A549 (cell line): ENCODE results near the gene PLCB3. TPM values are rescaled to one million over a fixed set of nuclear protein-coding genes. Genes with fewer than 3 reads are reported as not detected.

Experiments
- ATAC-seq, 2 experiments: fragments of 200-7000 bp in 1 of 2; fragments of >200 bp in 1 of 2; cut with Nextera tagmentation in 1 of 2; cut with Tn5 transposase in 1 of 2; 3 replicates each; pipeline versions ENCODE4 v1.8.0 to v1.9.1; 2018 to 2020; ENCODE audit warnings: mild to moderate bottlenecking in 1 of 2, moderate library complexity in 1 of 2
- CTCF ChIA-PET: fragments of 300-600 bp; sonication (Branson Sonifier 250); formaldehyde crosslinking; extraction: SDS; loops from one replicate; lab custom pipeline; 2021; ENCODE audit warnings: antibody characterized with exemption, inconsistent platforms; lab: Yijun Ruan, JAX
- POLR2A ChIA-PET: fragments of 350-600 bp; formaldehyde crosslinking; extraction: SDS; loops from one replicate; lab custom pipeline; 2021; ENCODE audit warnings: antibody characterized with exemption, inconsistent platforms; lab: Yijun Ruan, JAX
- DNase-seq, 2 experiments: peaks; one replicate each; pipeline versions ENCODE4 v3.0.0 to v3.0.0-alpha.2; 2011 to 2016; ENCODE audit warnings: low read depth in 1 of 2, low spot score in 1 of 2
- FAIRE-seq: peaks from 2 replicates; lab custom pipeline; 2011; peaks lifted over from hg19 to GRCh38; lab: Jason Lieb, UNC
- H3K27ac ChIP-seq, 2 experiments: fragments of >200 bp; sonication (Bioruptor Twin); formaldehyde crosslinking; 3 replicates each; pipeline ENCODE4 v1.5.1; 2016 to 2017
- H3K4me1 ChIP-seq: fragments of >200 bp; sonication (Bioruptor Twin); formaldehyde crosslinking; 3 replicates; pipeline ENCODE4 v1.6.1; 2016
- H3K4me2 ChIP-seq: fragments of >200 bp; sonication (Bioruptor Twin); formaldehyde crosslinking; 3 replicates; pipeline ENCODE4 v1.6.1; 2016
- H3K4me3 ChIP-seq: fragments of >200 bp; sonication (Bioruptor Twin); formaldehyde crosslinking; 3 replicates; pipeline ENCODE4 v1.5.1; 2016
- H3K9me3 ChIP-seq: fragments of >200 bp; sonication (Bioruptor Twin); formaldehyde crosslinking; 3 replicates; pipeline ENCODE4 v1.6.1; 2016
- CBX8 ChIP-seq: fragments of 200-600 bp; sonication (generic); IDR thresholded peaks from 2 replicates; pipeline ENCODE4 v1.6.1; 2016
- CHD2 ChIP-seq: fragments of 150-350 bp; IDR thresholded peaks from 2 replicates; pipeline ENCODE4 v1.6.1; 2014; ENCODE audit warnings: low read length; ENCODE audit not compliant: partially characterized antibody
- CHD4 ChIP-seq: fragments of 200-600 bp; sonication (generic); IDR thresholded peaks from 2 replicates; pipeline ENCODE4 v1.6.1; 2016; ENCODE audit warnings: antibody characterized with exemption, mild to moderate bottlenecking, borderline replicate concordance
- EHMT2 ChIP-seq: fragments of 200-600 bp; sonication (generic); IDR thresholded peaks from 2 replicates; pipeline ENCODE4 v1.6.1; 2016; ENCODE audit warnings: antibody characterized with exemption, low read depth, mild to moderate bottlenecking, moderate library complexity
- EP300 ChIP-seq, 2 experiments: fragments of >200 bp; sonication (Bioruptor Twin); formaldehyde crosslinking; IDR thresholded peaks; 2 replicates in 1 of 2; 3 replicates in 1 of 2; pipeline ENCODE4 v1.6.1; 2016 to 2017
- HOXB13 ChIP-seq: fragments of 250-450 bp; sonication (Bioruptor Pico); IDR thresholded peaks from 2 replicates; pipeline ENCODE4 v1.5.0; 2020; ENCODE audit warnings: low read depth, mild to moderate bottlenecking, moderate library complexity
- HOXB5 ChIP-seq: fragments of 250-450 bp; sonication (Bioruptor Pico); IDR thresholded peaks from 2 replicates; pipeline ENCODE4 v1.5.0; 2020; ENCODE audit warnings: mild to moderate bottlenecking, moderate library complexity
- JUNB ChIP-seq: fragments of >200 bp; sonication (Bioruptor Twin); formaldehyde crosslinking; IDR thresholded peaks from 2 replicates; pipeline ENCODE4 v1.6.1; 2016
- KDM5A ChIP-seq: fragments of 200-600 bp; sonication (generic); IDR thresholded peaks from 2 replicates; pipeline ENCODE4 v1.6.1; 2016; ENCODE audit warnings: antibody characterized with exemption, mild to moderate bottlenecking
- MAZ ChIP-seq: fragments of 150-350 bp; IDR thresholded peaks from 2 replicates; pipeline ENCODE4 v1.6.1; 2014; ENCODE audit warnings: antibody characterized with exemption, low read depth, low read length, borderline replicate concordance
- MYC ChIP-seq: IDR thresholded peaks from 2 replicates; pipeline ENCODE4 v1.6.1; 2012; ENCODE audit warnings: mild to moderate bottlenecking, inconsistent platforms, low read length, improper control_type of control experiment, borderline replicate concordance
- NFE2L2 ChIP-seq: fragments of 150-350 bp; conservative IDR thresholded peaks from 2 replicates; pipeline ENCODE4 v1.6.1; 2014; ENCODE audit warnings: low read length
- NPAS2 ChIP-seq: fragments of 250-450 bp; sonication (Bioruptor Pico); IDR thresholded peaks from 2 replicates; pipeline ENCODE4 v1.8.0; 2022; ENCODE audit warnings: mild to moderate bottlenecking, moderate library complexity, borderline replicate concordance
- NR3C1 ChIP-seq: fragments of >200 bp; sonication (Bioruptor Twin); formaldehyde crosslinking; IDR thresholded peaks from 3 replicates; pipeline ENCODE4 v1.6.1; 2017
- PHF8 ChIP-seq: fragments of 200-600 bp; sonication (generic); IDR thresholded peaks from 2 replicates; pipeline ENCODE4 v1.6.1; 2016; ENCODE audit warnings: low read depth, mild to moderate bottlenecking, antibody characterized with exemption, moderate library complexity, borderline replicate concordance
- POLR2A ChIP-seq: IDR thresholded peaks from 2 replicates; pipeline ENCODE4 v1.6.1; 2012; ENCODE audit warnings: mild to moderate bottlenecking, low read length
- RAD21 ChIP-seq, 2 experiments: fragments of >200 bp in 1 of 2; sonication (Bioruptor Twin) in 1 of 2; formaldehyde crosslinking in 1 of 2; IDR thresholded peaks in 1 of 2; conservative IDR thresholded peaks in 1 of 2; 2 replicates in 1 of 2; 3 replicates in 1 of 2; pipeline ENCODE4 v1.6.1; 2012 to 2018; ENCODE audit warnings: inconsistent platforms in 1 of 2
- RCOR1 ChIP-seq: fragments of 150-350 bp; IDR thresholded peaks from 2 replicates; pipeline ENCODE4 v1.6.1; 2014; ENCODE audit warnings: antibody characterized with exemption, low read length, low read depth
- SMC3 ChIP-seq: fragments of >200 bp; sonication (Bioruptor Twin); formaldehyde crosslinking; IDR thresholded peaks from 3 replicates; pipeline ENCODE4 v1.6.1; 2018; ENCODE audit warnings: inconsistent platforms
- TFCP2L1 ChIP-seq: fragments of 250-450 bp; sonication (Bioruptor Pico); IDR thresholded peaks from 2 replicates; pipeline ENCODE4 v1.5.0; 2021; ENCODE audit warnings: mild to moderate bottlenecking
- ZNF302 ChIP-seq: fragments of 250-450 bp; sonication (Bioruptor Pico); IDR thresholded peaks from 2 replicates; pipeline ENCODE4 v1.9.0; 2021; ENCODE audit warnings: inconsistent platforms, mild to moderate bottlenecking, moderate library complexity
- ZSCAN20 ChIP-seq: fragments of 250-450 bp; sonication (Bioruptor Pico); IDR thresholded peaks from 2 replicates; pipeline ENCODE4 v1.8.0; 2022; ENCODE audit warnings: mild to moderate bottlenecking, moderate library complexity
- WGBS: methylation state at CpG from one replicate; pipeline ENCODE4 v1.1.6; 2017; ENCODE audit errors: missing lambda C conversion rate; 5-methylcytosine and 5-hydroxymethylcytosine counted together
- polyA plus RNA-seq, 4 experiments: library from polyadenylated mRNA; depleted of rRNA in 3 of 4; stranded (reverse); fragments of >200 nt; fragmentation: RNase III in 1 of 4; extraction: RNeasy Plus Mini Kit Qiagen cat#74134 plus additional on column Dnase treatment in 1 of 4; gene quantifications; 2 replicates in 3 of 4; 3 replicates in 1 of 4; pipeline ENCODE4 v1.2.3, GENCODE V29; 2011 to 2017
- TF ChIP-seq, protein P1 (sequence below): fragments of 450-650 bp; IDR thresholded peaks from 2 replicates; pipeline ENCODE4 v1.6.1; 2014; ENCODE audit warnings: antibody characterized with exemption
- TF ChIP-seq, protein P2 (sequence below): fragments of 250-450 bp; sonication (Bioruptor Pico); IDR thresholded peaks from 2 replicates; pipeline ENCODE4 v1.5.0; 2020; ENCODE audit warnings: low read depth, mild to moderate bottlenecking, moderate library complexity
- TF ChIP-seq, protein P3 (sequence below): fragments of >200 bp; sonication (Bioruptor Twin); formaldehyde crosslinking; IDR thresholded peaks from 3 replicates; pipeline ENCODE4 v1.6.1; 2016
- TF ChIP-seq, protein P4 (sequence below): fragments of >200 bp; sonication (Bioruptor Twin); formaldehyde crosslinking; IDR thresholded peaks from 2 replicates; pipeline ENCODE4 v1.6.1; 2016
- TF ChIP-seq, protein P5 (sequence below): IDR thresholded peaks from 2 replicates; pipeline ENCODE4 v1.6.1; 2012
- TF ChIP-seq, protein P6 (sequence below): IDR thresholded peaks from 2 replicates; pipeline ENCODE4 v1.6.1; 2012

The PLCB3 gene
- polyA plus RNA-seq, 2 of the 4 experiments (the other 2 are of a cell fraction), result 8.8 to 21.2 TPM

DNA sequence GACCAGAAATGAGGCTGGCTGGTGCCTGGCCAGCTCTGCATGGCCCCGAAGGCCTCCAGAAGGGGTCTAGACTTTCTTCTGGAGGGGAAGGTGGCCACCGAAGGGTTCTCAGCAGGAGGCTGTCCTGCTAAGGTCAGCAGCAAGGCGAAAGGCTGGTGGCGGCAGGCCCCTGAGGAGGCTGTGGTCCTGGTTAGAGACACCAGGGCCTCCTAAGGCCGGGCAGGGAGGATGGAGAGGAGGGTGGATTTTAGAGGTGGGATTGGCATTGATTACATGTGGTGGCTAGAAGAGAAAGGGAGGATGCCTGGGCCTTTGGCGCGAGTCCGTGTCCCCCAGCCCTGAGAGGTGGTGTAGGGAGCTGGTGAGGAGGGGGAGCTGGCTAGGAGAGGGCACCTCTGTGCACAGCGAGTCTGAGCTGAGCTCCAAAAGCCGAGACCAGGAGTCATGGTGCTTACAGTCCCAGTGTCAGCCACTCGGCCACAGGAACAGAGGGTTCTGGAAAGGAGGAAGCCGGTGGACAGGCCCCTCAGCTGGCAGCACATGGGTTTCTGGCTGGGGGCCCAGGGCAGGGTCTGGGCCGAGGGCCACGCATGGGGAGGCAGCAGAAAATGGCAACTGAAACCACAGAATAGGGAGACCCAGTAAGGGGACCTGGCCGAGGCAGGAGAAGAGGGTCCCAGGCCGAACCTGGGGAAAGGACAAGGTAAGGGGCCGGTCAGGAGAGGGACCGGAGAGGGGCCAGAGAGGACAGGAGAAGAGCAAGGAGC lies 42.4 kb upstream of the PLCB3 start:
- ChIA-PET CTCF (interaction anchor here (0.9 to 20.3 kb wide), 6 partner anchors 11 to 94 kb away, joined by 3 to 254 read pairs (median 20); partner anchors contain the start of genes CATSPERZ, DNAJC4, NUDT22 and PLCB3), POLR2A (interaction anchor here (0.8 kb wide), 1 partner anchor 23 kb away, joined by 3 read pairs; the partner anchor contains the start of gene STIP1)
- 94% methylated on average over 17 of the region's 18 CpGs for WGBS
- Histone ChIP-seq H3K9me3 (no peaks in the 10 kb centered on the region), H3K4me2 (no peak overlapping the region), H3K4me1 (peaks cover 9% of the 10 kb centered on the region; the same call in 1 of the 3 replicates), H3K27ac (no peak overlapping the region), H3K4me3 (no peak overlapping the region)
- FAIRE-seq, result no peak
- DNase-seq, result no peak
- TF ChIP-seq MAZ (no peak), CHD4 (no peak), PHF8 (no peak), TFCP2L1 (CRISPR knock-in tag) (no peak), POLR2A (no peak), MYC (no peak), HOXB13 (CRISPR knock-in tag) (no peak)
- TF ChIP-seq, protein P1, sequence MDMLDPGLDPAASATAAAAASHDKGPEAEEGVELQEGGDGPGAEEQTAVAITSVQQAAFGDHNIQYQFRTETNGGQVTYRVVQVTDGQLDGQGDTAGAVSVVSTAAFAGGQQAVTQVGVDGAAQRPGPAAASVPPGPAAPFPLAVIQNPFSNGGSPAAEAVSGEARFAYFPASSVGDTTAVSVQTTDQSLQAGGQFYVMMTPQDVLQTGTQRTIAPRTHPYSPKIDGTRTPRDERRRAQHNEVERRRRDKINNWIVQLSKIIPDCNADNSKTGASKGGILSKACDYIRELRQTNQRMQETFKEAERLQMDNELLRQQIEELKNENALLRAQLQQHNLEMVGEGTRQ, result no peak
- ATAC-seq, result no peak; a peak in 2 of 6 replicates

DNA sequence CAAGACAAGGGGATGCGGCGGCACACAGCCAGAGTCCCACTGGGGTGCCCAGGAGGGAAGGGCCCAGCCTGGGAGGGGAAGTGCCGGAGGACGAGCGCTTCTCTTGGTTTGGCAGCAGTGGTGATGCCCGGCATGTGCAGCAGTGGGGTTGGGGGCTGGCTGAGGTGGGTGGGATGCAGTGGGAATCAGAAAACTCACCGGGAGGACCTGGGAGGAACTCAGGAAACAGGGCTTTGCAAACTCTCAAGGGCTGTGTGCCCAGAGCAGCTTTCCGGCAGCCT lies 41.8 kb upstream of the PLCB3 start:
- H3K9me3 ChIP-seq, result no peaks in the 10 kb centered on the region

DNA sequence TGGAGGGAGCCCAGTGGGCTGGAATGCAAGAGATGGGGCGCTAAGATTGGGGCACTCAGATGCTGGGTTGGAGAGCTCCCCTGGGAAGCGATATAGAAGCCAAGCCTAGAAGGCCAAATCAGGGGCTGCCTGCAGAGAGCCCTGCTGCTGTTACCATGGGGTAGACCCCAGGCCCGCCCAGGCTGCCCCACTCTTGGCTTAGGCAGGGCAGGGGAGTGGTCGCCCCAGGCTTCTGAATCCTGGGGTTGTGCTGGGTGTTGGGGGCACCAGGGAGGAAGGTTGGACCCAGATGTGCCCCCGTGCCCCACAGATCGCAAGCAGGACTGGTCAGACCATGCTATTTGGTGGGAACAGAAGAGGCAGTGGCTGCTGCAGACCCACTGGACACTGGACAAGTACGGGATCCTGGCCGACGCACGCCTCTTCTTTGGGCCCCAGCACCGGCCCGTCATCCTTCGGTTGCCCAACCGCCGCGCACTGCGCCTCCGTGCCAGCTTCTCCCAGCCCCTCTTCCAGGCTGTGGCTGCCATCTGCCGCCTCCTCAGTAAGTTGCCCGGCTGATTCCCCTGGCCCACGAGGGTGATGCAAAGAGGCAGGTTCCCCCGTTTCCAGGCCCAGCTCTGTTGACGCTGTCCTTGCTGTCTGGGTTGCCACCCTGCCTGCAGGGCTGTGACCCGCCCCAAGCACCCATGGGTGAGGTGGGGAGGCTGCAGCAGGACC lies 40.9 kb upstream of the PLCB3 start:
- ChIA-PET CTCF (interaction anchor here (0.9 to 20.3 kb wide), 7 partner anchors 7 to 92 kb away, joined by 3 to 254 read pairs (median 12); partner anchors contain the start of genes CATSPERZ, DNAJC4, FERMT3 and NUDT22), POLR2A (interaction anchor here (1.3 kb wide), 1 partner anchor 10 kb away, joined by 5 read pairs; no protein-coding TSS in a partner anchor)
- ATAC-seq (peak in 1 of 2 experiments; percentile 4; a peak in 2 of 6 replicates), FAIRE-seq (no peak), DNase-seq (no peak)
- TF ChIP-seq NR3C1 (no peak), EHMT2 (no peak), RAD21 (conservative IDR thresholded peaks at IDR 0.05 in 1 of 2, IDR thresholded peaks at IDR 0.05 in 1 of 2) (no peak), HOXB5 (CRISPR knock-in tag) (no peak)
- TF ChIP-seq, protein P2, sequence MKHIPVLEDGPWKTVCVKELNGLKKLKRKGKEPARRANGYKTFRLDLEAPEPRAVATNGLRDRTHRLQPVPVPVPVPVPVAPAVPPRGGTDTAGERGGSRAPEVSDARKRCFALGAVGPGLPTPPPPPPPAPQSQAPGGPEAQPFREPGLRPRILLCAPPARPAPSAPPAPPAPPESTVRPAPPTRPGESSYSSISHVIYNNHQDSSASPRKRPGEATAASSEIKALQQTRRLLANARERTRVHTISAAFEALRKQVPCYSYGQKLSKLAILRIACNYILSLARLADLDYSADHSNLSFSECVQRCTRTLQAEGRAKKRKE (CRISPR knock-in tag), result no peak
- TF ChIP-seq, protein P3, sequence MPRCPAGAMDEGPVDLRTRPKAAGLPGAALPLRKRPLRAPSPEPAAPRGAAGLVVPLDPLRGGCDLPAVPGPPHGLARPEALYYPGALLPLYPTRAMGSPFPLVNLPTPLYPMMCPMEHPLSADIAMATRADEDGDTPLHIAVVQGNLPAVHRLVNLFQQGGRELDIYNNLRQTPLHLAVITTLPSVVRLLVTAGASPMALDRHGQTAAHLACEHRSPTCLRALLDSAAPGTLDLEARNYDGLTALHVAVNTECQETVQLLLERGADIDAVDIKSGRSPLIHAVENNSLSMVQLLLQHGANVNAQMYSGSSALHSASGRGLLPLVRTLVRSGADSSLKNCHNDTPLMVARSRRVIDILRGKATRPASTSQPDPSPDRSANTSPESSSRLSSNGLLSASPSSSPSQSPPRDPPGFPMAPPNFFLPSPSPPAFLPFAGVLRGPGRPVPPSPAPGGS, result no peak
- Histone ChIP-seq H3K4me2 (no peak overlapping the region), H3K27ac (no peak overlapping the region), H3K4me1 (no peaks in the 10 kb centered on the region), H3K4me3 (no peak overlapping the region), H3K9me3 (no peaks in the 10 kb centered on the region)
- 95% methylated on average over 17 of the region's 24 CpGs for WGBS

More for the DNA sequence above, 41.8 kb upstream of the PLCB3 start:
- FAIRE-seq, result no peak
- TF ChIP-seq, protein P4, sequence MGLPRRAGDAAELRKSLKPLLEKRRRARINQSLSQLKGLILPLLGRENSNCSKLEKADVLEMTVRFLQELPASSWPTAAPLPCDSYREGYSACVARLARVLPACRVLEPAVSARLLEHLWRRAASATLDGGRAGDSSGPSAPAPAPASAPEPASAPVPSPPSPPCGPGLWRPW, result no peak
- TF ChIP-seq ZSCAN20 (CRISPR knock-in tag) (no peak), NFE2L2 (no peak), RCOR1 (no peak), HOXB13 (CRISPR knock-in tag) (no peak), JUNB (no peak), ZNF302 (CRISPR knock-in tag) (no peak), SMC3 (no peak), TFCP2L1 (CRISPR knock-in tag) (no peak), PHF8 (no peak), HOXB5 (CRISPR knock-in tag) (no peak), CHD2 (no peak), KDM5A (no peak), EP300 (IDR thresholded peaks at IDR 0.05) (no peak), CBX8 (no peak), NPAS2 (no peak)
- TF ChIP-seq, protein P5, sequence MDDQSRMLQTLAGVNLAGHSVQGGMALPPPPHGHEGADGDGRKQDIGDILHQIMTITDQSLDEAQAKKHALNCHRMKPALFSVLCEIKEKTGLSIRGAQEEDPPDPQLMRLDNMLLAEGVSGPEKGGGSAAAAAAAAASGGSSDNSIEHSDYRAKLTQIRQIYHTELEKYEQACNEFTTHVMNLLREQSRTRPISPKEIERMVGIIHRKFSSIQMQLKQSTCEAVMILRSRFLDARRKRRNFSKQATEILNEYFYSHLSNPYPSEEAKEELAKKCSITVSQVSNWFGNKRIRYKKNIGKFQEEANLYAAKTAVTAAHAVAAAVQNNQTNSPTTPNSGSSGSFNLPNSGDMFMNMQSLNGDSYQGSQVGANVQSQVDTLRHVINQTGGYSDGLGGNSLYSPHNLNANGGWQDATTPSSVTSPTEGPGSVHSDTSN, result no peak
- TF ChIP-seq, protein P6, sequence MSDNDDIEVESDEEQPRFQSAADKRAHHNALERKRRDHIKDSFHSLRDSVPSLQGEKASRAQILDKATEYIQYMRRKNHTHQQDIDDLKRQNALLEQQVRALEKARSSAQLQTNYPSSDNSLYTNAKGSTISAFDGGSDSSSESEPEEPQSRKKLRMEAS, result no peak
- TF ChIP-seq, all 56 proteins: peak for 0
- no peak for ATAC-seq
- ChIA-PET CTCF (interaction anchor here (0.9 to 20.3 kb wide), 7 partner anchors 11 to 93 kb away, joined by 3 to 254 read pairs (median 12); partner anchors contain the start of genes CATSPERZ, DNAJC4, NUDT22 and PLCB3), POLR2A (interaction anchor here (0.8 kb wide), 1 partner anchor 24 kb away, joined by 3 read pairs; the partner anchor contains the start of gene STIP1)
- Histone ChIP-seq H3K4me3 (no peak overlapping the region), H3K4me1 (peaks cover 4% of the 10 kb centered on the region; the same call in 1 of the 3 replicates), H3K4me2 (no peak overlapping the region), H3K27ac (no peak overlapping the region)
- 87% methylated on average over 8 of the region's 8 CpGs for WGBS
- DNase-seq, result no peak
